Mucosa of rectum (tissue), 2 donors: ENCODE results near the gene LRATD1.
A peak's percentile ranks its signal among the peaks of the same experiment; 100 is the strongest.
"Not testable (repeated sequence)": the region's sequence is repeated elsewhere in the genome, so short reads cannot be mapped to it uniquely, and the experiment has no call there.

Experiments used
- H3K27ac ChIP-seq, 2 donors: one replicate each; pipeline ENCODE4 v1.7.0; 2013; ENCODE audit warnings: inconsistent platforms in 2 of 2, low read depth in 2 of 2, low read length in 2 of 2
- H3K27me3 ChIP-seq, 2 donors: one replicate each; pipeline ENCODE4 v1.7.0; 2013; ENCODE audit warnings: low read length in 2 of 2; ENCODE audit not compliant: control insufficient read depth in 2 of 2, insufficient read depth in 2 of 2
- H3K36me3 ChIP-seq, 2 donors: one replicate each; pipeline ENCODE4 v1.7.0; 2013; ENCODE audit warnings: low read length in 2 of 2; ENCODE audit not compliant: control insufficient read depth in 2 of 2, insufficient read depth in 2 of 2
- H3K4me1 ChIP-seq, 2 donors: one replicate each; pipeline ENCODE4 v1.7.0; 2013; ENCODE audit warnings: low read length in 2 of 2, mild to moderate bottlenecking in 1 of 2; ENCODE audit not compliant: control insufficient read depth in 2 of 2, insufficient read depth in 2 of 2
- H3K4me3 ChIP-seq, 2 donors: one replicate each; pipeline ENCODE4 v1.7.0; 2013; ENCODE audit warnings: low read length in 2 of 2
- H3K9ac ChIP-seq, 2 donors: one replicate each; pipeline ENCODE4 v1.7.0; 2013; ENCODE audit warnings: low read length in 2 of 2, low read depth in 1 of 2, mild to moderate bottlenecking in 1 of 2
- H3K9me3 ChIP-seq, 2 donors: one replicate each; pipeline ENCODE4 v1.7.0; 2013; ENCODE audit warnings: low read length in 2 of 2; ENCODE audit not compliant: control insufficient read depth in 2 of 2
- donor health status: healthy.
- donor health status: Normal muscosa, but diverticular disease.

LRATD1 gene

DNA sequence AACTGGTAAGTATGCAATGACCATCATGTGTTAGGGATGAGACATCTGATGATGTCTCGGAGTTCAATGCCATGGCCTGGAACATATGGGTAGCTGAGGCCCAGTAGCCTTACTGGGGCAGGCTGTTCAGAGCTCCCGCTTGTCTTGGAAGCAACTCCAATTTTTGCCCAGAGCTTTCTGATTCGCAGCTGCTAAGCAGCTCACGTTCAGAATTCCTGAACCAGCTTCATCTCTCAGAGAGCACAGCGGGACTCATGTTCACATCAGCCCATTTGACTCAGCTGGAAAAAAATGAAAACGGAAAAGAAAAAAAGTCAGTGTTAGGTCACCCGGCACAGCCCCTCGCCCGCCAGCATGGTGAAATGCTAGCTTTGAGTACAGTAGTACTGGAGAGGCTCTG, 16.8 kb upstream of the LRATD1 start:
- H3K36me3 ChIP-seq = no peaks in the 10 kb centered on the region
- no peak overlapping the region for H3K9ac ChIP-seq
- no peaks in the 10 kb centered on the region for H3K4me1 ChIP-seq
- no peak overlapping the region for H3K4me3 ChIP-seq
- no peaks in the 10 kb centered on the region for H3K9me3 ChIP-seq
- H3K27me3 ChIP-seq = no peaks in the 10 kb centered on the region
- no peak overlapping the region for H3K27ac ChIP-seq

DNA sequence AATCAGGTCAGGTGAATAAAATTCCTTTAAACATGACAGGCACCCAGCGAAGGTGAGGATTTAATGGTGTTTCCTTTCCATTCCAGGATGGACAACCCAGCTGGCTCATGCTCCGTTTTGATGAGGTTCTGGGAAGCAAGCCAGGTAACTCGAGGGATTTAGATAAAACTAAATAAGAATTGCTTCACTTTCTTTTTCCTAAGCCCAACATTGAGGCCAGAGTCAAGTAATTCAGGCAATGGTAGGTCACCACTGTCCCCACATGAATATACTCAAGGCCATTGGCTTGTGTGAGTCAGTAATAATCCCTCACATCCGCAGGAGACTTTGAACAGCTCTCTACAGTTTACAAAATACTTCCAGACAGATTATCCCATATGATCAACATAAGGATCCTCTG, 16.2 kb upstream of the LRATD1 start:
- Histone ChIP-seq H3K9ac (no peak overlapping the region), H3K27ac (no peak overlapping the region), H3K27me3 (no peaks in the 10 kb centered on the region), H3K4me1 (no peaks in the 10 kb centered on the region), H3K9me3 (no peaks in the 10 kb centered on the region), H3K4me3 (no peak overlapping the region), H3K36me3 (no peaks in the 10 kb centered on the region)

DNA sequence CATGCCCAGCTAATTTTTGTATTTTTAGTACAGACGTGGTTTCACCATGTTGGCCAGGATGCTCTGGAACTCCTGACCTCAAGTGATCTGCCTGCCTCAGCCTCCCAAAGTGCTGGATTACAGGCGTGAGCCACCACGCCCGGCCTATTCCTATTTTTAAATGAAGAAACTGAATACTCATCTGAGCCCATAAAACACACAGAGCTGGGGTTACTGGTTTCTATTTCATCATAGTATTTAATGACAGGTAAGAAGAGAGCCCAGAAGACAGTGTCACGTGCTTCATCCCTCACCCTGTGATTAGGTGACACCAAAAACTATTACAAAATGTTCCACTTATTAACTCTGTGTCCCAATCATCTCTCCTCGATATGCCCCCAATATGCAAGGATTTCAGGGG, 15.6 kb upstream of the LRATD1 start:
- Histone ChIP-seq H3K4me3 (no peak overlapping the region), H3K4me1 (no peaks in the 10 kb centered on the region), H3K27ac (no peak overlapping the region), H3K9me3 (no peaks in the 10 kb centered on the region), H3K9ac (no peak overlapping the region), H3K27me3 (no peaks in the 10 kb centered on the region), H3K36me3 (no peaks in the 10 kb centered on the region)

GRCh38 chr2:14619441-14619840, 13.1 kb upstream of the LRATD1 start:
- H3K4me1 ChIP-seq = peaks cover 6 to 10% of the 10 kb centered on the region in 2 donors
- H3K36me3 ChIP-seq = no peaks in the 10 kb centered on the region
- no peak overlapping the region for H3K4me3 ChIP-seq
- H3K9me3 ChIP-seq = no peaks in the 10 kb centered on the region
- no peak overlapping the region for H3K27ac ChIP-seq
- H3K9ac ChIP-seq = no peak overlapping the region
- H3K27me3 ChIP-seq = no peaks in the 10 kb centered on the region

GRCh38 chr2:14621114-14621513, 11.4 kb upstream of the LRATD1 start:
- Histone ChIP-seq H3K27me3 (no peaks in the 10 kb centered on the region), H3K4me3 (no peak overlapping the region), H3K9me3 (no peaks in the 10 kb centered on the region), H3K4me1 (peaks cover 6 to 10% of the 10 kb centered on the region in 2 donors), H3K36me3 (no peaks in the 10 kb centered on the region), H3K9ac (no peak overlapping the region), H3K27ac (no peak overlapping the region)

- Histone ChIP-seq H3K27ac (no peak overlapping the region), H3K4me3 (no peak overlapping the region), H3K27me3 (no peaks in the 10 kb centered on the region), H3K36me3 (no peaks in the 10 kb centered on the region), H3K9ac (no peak overlapping the region), H3K9me3 (no peaks in the 10 kb centered on the region), H3K4me1 (peaks cover 6 to 16% of the 10 kb centered on the region in 2 donors)
Observed at GRCh38 chr2:14621906-14622549, 10.5 kb upstream of the LRATD1 start.

DNA sequence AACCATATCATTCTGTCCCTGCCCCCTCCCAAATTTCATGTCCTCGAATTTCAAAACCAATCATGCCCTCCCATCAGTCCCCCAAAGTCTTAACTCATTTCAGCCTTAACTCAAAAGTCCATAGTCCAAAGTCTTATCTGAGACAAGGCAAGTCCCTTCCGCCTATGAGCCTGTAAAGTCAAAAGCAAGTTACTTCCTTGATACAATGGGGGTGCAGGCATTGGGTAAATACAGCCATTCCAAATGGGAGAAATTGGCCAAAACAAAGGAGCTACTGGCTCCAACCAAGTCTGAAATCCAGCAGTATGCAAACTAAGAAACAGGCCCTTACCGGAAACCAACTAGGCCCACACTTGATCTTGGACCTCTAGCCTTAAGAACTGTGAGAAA, 10.0 kb upstream of the LRATD1 start:
- peak overlapping the region in 1 of 2 donors; percentile 22 for H3K4me3 ChIP-seq
- H3K9me3 ChIP-seq, H3K36me3 ChIP-seq, H3K27me3 ChIP-seq, H3K9ac ChIP-seq: not testable (repeated sequence)
- H3K27ac ChIP-seq = peak overlapping the region in 1 of 2 donors; percentile 32
- peaks cover 6 to 16% of the 10 kb centered on the region in 2 donors for H3K4me1 ChIP-seq

GRCh38 chr2:14623237-14623636, 9.3 kb upstream of the LRATD1 start:
- Histone ChIP-seq H3K9ac (no peak overlapping the region), H3K27ac (no peak overlapping the region), H3K36me3 (no peaks in the 10 kb centered on the region), H3K4me3 (no peak overlapping the region), H3K27me3 (no peaks in the 10 kb centered on the region), H3K4me1 (peaks cover 6 to 20% of the 10 kb centered on the region in 2 donors), H3K9me3 (no peaks in the 10 kb centered on the region)

- Histone ChIP-seq H3K27ac (no peak overlapping the region), H3K27me3 (no peaks in the 10 kb centered on the region), H3K9ac (no peak overlapping the region), H3K4me3 (no peak overlapping the region), H3K9me3 (no peaks in the 10 kb centered on the region), H3K4me1 (peaks cover 6 to 39% of the 10 kb centered on the region in 2 donors), H3K36me3 (no peaks in the 10 kb centered on the region)
Observed at GRCh38 chr2:14626873-14627272, 5.6 kb upstream of the LRATD1 start.

- no peak overlapping the region for H3K9ac ChIP-seq
- no peaks in the 10 kb centered on the region for H3K27me3 ChIP-seq
- H3K27ac ChIP-seq = peak overlapping the region; percentile 27 to 69
- no peaks in the 10 kb centered on the region for H3K36me3 ChIP-seq
- no peak overlapping the region for H3K4me3 ChIP-seq
- peaks cover 0 to 38% of the 10 kb centered on the region in 2 donors for H3K4me1 ChIP-seq
- H3K9me3 ChIP-seq = no peaks in the 10 kb centered on the region
Observed at GRCh38 chr2:14628901-14629300, 3.6 kb upstream of the LRATD1 start.
